ENCODE measurements around the gene LARP1.

DNA sequence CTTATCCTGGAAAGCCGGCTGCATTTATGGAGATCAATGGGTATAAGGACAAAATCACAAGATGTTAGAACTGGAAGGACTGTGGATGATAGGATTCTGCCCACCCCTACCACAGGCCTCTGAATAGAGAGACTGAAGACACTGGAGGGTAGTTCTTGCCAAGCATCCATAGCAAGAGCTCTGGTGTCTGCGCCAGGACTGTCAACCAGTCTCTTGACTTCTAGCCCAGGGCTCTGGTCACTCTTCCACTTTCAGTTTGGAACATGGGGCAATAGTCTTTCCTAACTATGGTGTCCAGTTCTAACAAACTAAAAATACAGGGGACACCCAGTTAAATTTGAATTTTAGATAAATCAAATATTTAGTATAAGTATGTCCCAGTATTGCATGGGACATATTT, 23.4 kb downstream of the LARP1 start:
- TF ChIP-seq, protein P1, sequence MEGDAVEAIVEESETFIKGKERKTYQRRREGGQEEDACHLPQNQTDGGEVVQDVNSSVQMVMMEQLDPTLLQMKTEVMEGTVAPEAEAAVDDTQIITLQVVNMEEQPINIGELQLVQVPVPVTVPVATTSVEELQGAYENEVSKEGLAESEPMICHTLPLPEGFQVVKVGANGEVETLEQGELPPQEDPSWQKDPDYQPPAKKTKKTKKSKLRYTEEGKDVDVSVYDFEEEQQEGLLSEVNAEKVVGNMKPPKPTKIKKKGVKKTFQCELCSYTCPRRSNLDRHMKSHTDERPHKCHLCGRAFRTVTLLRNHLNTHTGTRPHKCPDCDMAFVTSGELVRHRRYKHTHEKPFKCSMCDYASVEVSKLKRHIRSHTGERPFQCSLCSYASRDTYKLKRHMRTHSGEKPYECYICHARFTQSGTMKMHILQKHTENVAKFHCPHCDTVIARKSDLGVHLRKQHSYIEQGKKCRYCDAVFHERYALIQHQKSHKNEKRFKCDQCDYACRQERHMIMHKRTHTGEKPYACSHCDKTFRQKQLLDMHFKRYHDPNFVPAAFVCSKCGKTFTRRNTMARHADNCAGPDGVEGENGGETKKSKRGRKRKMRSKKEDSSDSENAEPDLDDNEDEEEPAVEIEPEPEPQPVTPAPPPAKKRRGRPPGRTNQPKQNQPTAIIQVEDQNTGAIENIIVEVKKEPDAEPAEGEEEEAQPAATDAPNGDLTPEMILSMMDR (IDR thresholded peaks at IDR 0.05): no peak
- no peak for TF ChIP-seq POLR2AphosphoS5 (IDR thresholded peaks at IDR 0.05)

All from upper lobe of left lung (tissue), 4 donors.